Activated CD8-positive, alpha-beta T cell treated with anti-CD3 and anti-CD28 coated beads, Interleukin-2, amount 10 ng/mL, durations not matched to agents 7 days and 5 days (primary cell): ENCODE results near the gene GLYR1. TPM values are rescaled to one million over a fixed set of nuclear protein-coding genes. Genes with fewer than 3 reads are reported as not detected.

Source experiments
- ATAC-seq: fragments of 150-1000 bp; cut with Tn5 transposase; one replicate; pipeline ENCODE4 v1.10.0; 2021; ENCODE audit warnings: moderate library complexity
- CTCF ChIA-PET: fragments of 350-600 bp; sonication (Branson Sonifier 250); formaldehyde crosslinking; loops from one replicate; lab custom pipeline; 2021; ENCODE audit warnings: antibody characterized with exemption; lab: Charles Lee
- POLR2A ChIA-PET: fragments of 350-600 bp; sonication (Branson Sonifier 250); formaldehyde crosslinking; loops from one replicate; lab custom pipeline; 2021; ENCODE audit warnings: antibody characterized with exemption; lab: Charles Lee
- DNase-seq: peaks from one replicate; pipeline ENCODE4 v3.0.0-alpha.2; 2020
- H3K27ac Mint-ChIP-seq: one replicate; pipeline ENCODE4 v1.8.0; 2021; ENCODE audit warnings: mild to moderate bottlenecking, mixed read lengths
- H3K27me3 Mint-ChIP-seq: one replicate; pipeline ENCODE4 v1.8.0; 2021; ENCODE audit warnings: low read depth, mixed read lengths
- H3K36me3 Mint-ChIP-seq: one replicate; pipeline ENCODE4 v1.8.0; 2021; ENCODE audit warnings: low read depth, mixed read lengths
- H3K4me1 Mint-ChIP-seq: one replicate; pipeline ENCODE4 v1.8.0; 2021; ENCODE audit warnings: low read depth, mixed read lengths
- H3K4me3 Mint-ChIP-seq: one replicate; pipeline ENCODE4 v1.8.0; 2021; ENCODE audit warnings: mild to moderate bottlenecking, mixed read lengths
- H3K9me3 Mint-ChIP-seq: one replicate; pipeline ENCODE4 v1.8.0; 2022; ENCODE audit warnings: mixed read lengths; ENCODE audit not compliant: insufficient read depth
- total RNA-seq, 2 experiments: library from RNA; stranded (reverse); gene quantifications; one replicate each; pipeline ENCODE4 v1.2.3, GENCODE V29; 2021

Gene GLYR1
- total RNA-seq, 2 experiments from 2014 or later: 92.2 to 95.7 TPM

- peaks cover 6% of the 10 kb centered on the region for H3K4me1 Mint-ChIP-seq
- no peaks in the 10 kb centered on the region for H3K27me3 Mint-ChIP-seq
- H3K27ac Mint-ChIP-seq: no peak overlapping the region
- ATAC-seq (no peak), DNase-seq (no peak)
- H3K9me3 Mint-ChIP-seq: no peaks in the 10 kb centered on the region
- H3K4me3 Mint-ChIP-seq: no peak overlapping the region
- ChIA-PET CTCF (no interaction called here), POLR2A (no interaction called here)
- H3K36me3 Mint-ChIP-seq: peaks cover 59% of the 10 kb centered on the region
Measured at GRCh38 chr16:4859900-4860255, 12.8 kb upstream of the GLYR1 start.

GRCh38 chr16:4859190-4859899 is 12.3 kb upstream of the GLYR1 start:
- Mint-ChIP-seq H3K27me3 (no peaks in the 10 kb centered on the region), H3K36me3 (peaks cover 62% of the 10 kb centered on the region), H3K27ac (no peak overlapping the region), H3K9me3 (no peaks in the 10 kb centered on the region), H3K4me1 (peaks cover 6% of the 10 kb centered on the region), H3K4me3 (no peak overlapping the region)
- ChIA-PET POLR2A (interaction anchor here (1.2 kb wide), 1 partner anchor 12 kb away, joined by 4 read pairs; the partner anchor contains the start of genes GLYR1 and UBN1), CTCF (no interaction called here)
- ATAC-seq (no peak), DNase-seq (no peak)

- H3K4me1 Mint-ChIP-seq: peaks cover 9% of the 10 kb centered on the region
- ChIA-PET CTCF (no interaction called here), POLR2A (interaction anchor here (1.2 kb wide), 1 partner anchor 9 kb away, joined by 3 read pairs; no protein-coding TSS in a partner anchor)
- H3K36me3 Mint-ChIP-seq: peaks cover 56% of the 10 kb centered on the region
- no peak overlapping the region for H3K4me3 Mint-ChIP-seq
- H3K27me3 Mint-ChIP-seq: no peaks in the 10 kb centered on the region
- no peaks in the 10 kb centered on the region for H3K9me3 Mint-ChIP-seq
- ATAC-seq: no peak
- no peak overlapping the region for H3K27ac Mint-ChIP-seq
- DNase-seq: no peak
Measured at GRCh38 chr16:4855804-4856203, 8.7 kb upstream of the GLYR1 start.

- H3K27me3 Mint-ChIP-seq: no peaks in the 10 kb centered on the region
- H3K4me1 Mint-ChIP-seq: peaks cover 12% of the 10 kb centered on the region
- no peaks in the 10 kb centered on the region for H3K9me3 Mint-ChIP-seq
- no peak overlapping the region for H3K27ac Mint-ChIP-seq
- H3K4me3 Mint-ChIP-seq: no peak overlapping the region
- POLR2A ChIA-PET: no interaction called here
- CTCF ChIA-PET: no interaction called here
- H3K36me3 Mint-ChIP-seq: peaks cover 52% of the 10 kb centered on the region
- DNase-seq (no peak), ATAC-seq (no peak)
Measured at GRCh38 chr16:4855371-4855770, 8.3 kb upstream of the GLYR1 start.

- CTCF ChIA-PET: no interaction called here
- no peak overlapping the region for H3K27ac Mint-ChIP-seq
Measured at GRCh38 chr16:4852221-4852872, 5.3 kb upstream of the GLYR1 start.

GRCh38 chr16:4850211-4850610 is 3.1 kb upstream of the GLYR1 start:
- Mint-ChIP-seq H3K4me3 (no peak overlapping the region), H3K36me3 (peaks cover 38% of the 10 kb centered on the region), H3K4me1 (peaks cover 46% of the 10 kb centered on the region), H3K9me3 (no peaks in the 10 kb centered on the region), H3K27me3 (no peaks in the 10 kb centered on the region), H3K27ac (no peak overlapping the region)
- DNase-seq (no peak), ATAC-seq (no peak)
- ChIA-PET CTCF (no interaction called here), POLR2A (no interaction called here)

More at GRCh38 chr16:4852221-4852872, 5.3 kb upstream of the GLYR1 start:
- Mint-ChIP-seq H3K36me3 (peaks cover 34% of the 10 kb centered on the region), H3K4me3 (no peak overlapping the region), H3K9me3 (no peaks in the 10 kb centered on the region), H3K4me1 (peaks cover 34% of the 10 kb centered on the region), H3K27me3 (no peaks in the 10 kb centered on the region)
- POLR2A ChIA-PET: no interaction called here
- DNase-seq (no peak), ATAC-seq (no peak)

GRCh38 chr16:4847774-4848587 is 893 bp upstream of the GLYR1 start:
- POLR2A ChIA-PET: interaction anchor here (0.6 to 2.0 kb wide), 8 partner anchors 10 to 1770 kb away, joined by 3 to 6 read pairs (median 4); partner anchors contain the start of genes ANKS3, DNAAF8 and ROGDI
- ATAC-seq (peak; percentile 24), DNase-seq (peak; percentile 48)
- Mint-ChIP-seq H3K9me3 (no peaks in the 10 kb centered on the region), H3K36me3 (peaks cover 37% of the 10 kb centered on the region), H3K27me3 (no peaks in the 10 kb centered on the region), H3K4me3 (peak overlapping the region; percentile 82), H3K27ac (peak overlapping the region; percentile 83), H3K4me1 (peaks cover 51% of the 10 kb centered on the region)
- CTCF ChIA-PET: interaction anchor here (3.1 kb wide), 1 partner anchor 14 kb away, joined by 10 read pairs; no protein-coding TSS in a partner anchor

GRCh38 chr16:4846503-4846900 is 586 bp downstream of the GLYR1 start:
- Mint-ChIP-seq H3K36me3 (peaks cover 44% of the 10 kb centered on the region), H3K9me3 (no peaks in the 10 kb centered on the region), H3K27ac (peak overlapping the region; percentile 92), H3K4me1 (peaks cover 46% of the 10 kb centered on the region), H3K4me3 (peak overlapping the region; percentile 91), H3K27me3 (no peaks in the 10 kb centered on the region)
- no peak for ATAC-seq
- ChIA-PET POLR2A (interaction anchor here (0.6 to 2.0 kb wide), 5 partner anchors 10 to 966 kb away, joined by 3 to 8 read pairs (median 5); partner anchors contain the start of genes CREBBP and ROGDI), CTCF (interaction anchor here (0.9 to 3.1 kb wide), 2 partner anchors 16 to 78 kb away, joined by 4 to 10 read pairs; no protein-coding TSS in a partner anchor)
- DNase-seq: peak; percentile 44

GRCh38 chr16:4840984-4841383 is 6.1 kb downstream of the GLYR1 start:
- peaks cover 13% of the 10 kb centered on the region for H3K4me1 Mint-ChIP-seq
- CTCF ChIA-PET: no interaction called here
- no peak overlapping the region for H3K27ac Mint-ChIP-seq
- H3K4me3 Mint-ChIP-seq: no peak overlapping the region
- peaks cover 75% of the 10 kb centered on the region for H3K36me3 Mint-ChIP-seq
- DNase-seq: no peak
- no peaks in the 10 kb centered on the region for H3K27me3 Mint-ChIP-seq
- no peaks in the 10 kb centered on the region for H3K9me3 Mint-ChIP-seq
- ATAC-seq: no peak
- POLR2A ChIA-PET: no interaction called here

GRCh38 chr16:4839942-4840341 is 7.1 kb downstream of the GLYR1 start:
- POLR2A ChIA-PET: interaction anchor here (0.7 kb wide), 1 partner anchor 420 kb away, joined by 3 read pairs; no protein-coding TSS in a partner anchor
- peaks cover 5% of the 10 kb centered on the region for H3K4me1 Mint-ChIP-seq
- no peak for ATAC-seq

GRCh38 chr16:4837733-4838501 is 9.2 kb downstream of the GLYR1 start:
- peaks cover 14% of the 10 kb centered on the region for H3K4me1 Mint-ChIP-seq
- H3K27me3 Mint-ChIP-seq: no peaks in the 10 kb centered on the region

More at GRCh38 chr16:4839942-4840341, 7.1 kb downstream of the GLYR1 start:
- H3K27me3 Mint-ChIP-seq: no peaks in the 10 kb centered on the region
- DNase-seq: no peak
- H3K27ac Mint-ChIP-seq: no peak overlapping the region
- CTCF ChIA-PET: no interaction called here
- H3K9me3 Mint-ChIP-seq: no peaks in the 10 kb centered on the region
- no peak overlapping the region for H3K4me3 Mint-ChIP-seq
- peaks cover 69% of the 10 kb centered on the region for H3K36me3 Mint-ChIP-seq

More at GRCh38 chr16:4837733-4838501, 9.2 kb downstream of the GLYR1 start:
- H3K36me3 Mint-ChIP-seq: peaks cover 61% of the 10 kb centered on the region
- DNase-seq (no peak), ATAC-seq (no peak)
- POLR2A ChIA-PET: interaction anchor here (1.0 kb wide), 1 partner anchor 10 kb away, joined by 4 read pairs; no protein-coding TSS in a partner anchor
- CTCF ChIA-PET: no interaction called here
- H3K9me3 Mint-ChIP-seq: no peaks in the 10 kb centered on the region
- H3K27ac Mint-ChIP-seq: no peak overlapping the region
- no peak overlapping the region for H3K4me3 Mint-ChIP-seq
